ENCODE data around the gene ARMC7.

DNA sequence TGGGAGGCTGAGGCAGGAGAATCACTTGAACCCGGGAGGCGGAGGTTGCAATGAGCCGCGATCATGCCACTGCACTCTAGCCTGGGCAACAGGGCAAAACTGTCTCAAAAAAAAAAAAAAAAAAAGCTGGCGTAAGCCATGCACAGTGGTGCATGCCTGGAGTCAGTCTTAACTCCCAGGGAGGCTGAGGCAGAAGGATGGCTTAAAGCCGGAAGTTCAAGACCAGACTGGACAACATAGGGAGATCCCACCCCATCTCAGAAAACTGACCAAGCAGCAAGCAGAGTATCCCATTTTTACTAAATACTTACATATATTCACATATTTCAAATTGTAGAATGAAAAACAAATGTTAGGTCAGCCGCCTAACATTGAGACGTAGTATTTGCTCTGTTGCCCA, 17.2 kb downstream of the ARMC7 start:
- TF ChIP-seq, protein P1, sequence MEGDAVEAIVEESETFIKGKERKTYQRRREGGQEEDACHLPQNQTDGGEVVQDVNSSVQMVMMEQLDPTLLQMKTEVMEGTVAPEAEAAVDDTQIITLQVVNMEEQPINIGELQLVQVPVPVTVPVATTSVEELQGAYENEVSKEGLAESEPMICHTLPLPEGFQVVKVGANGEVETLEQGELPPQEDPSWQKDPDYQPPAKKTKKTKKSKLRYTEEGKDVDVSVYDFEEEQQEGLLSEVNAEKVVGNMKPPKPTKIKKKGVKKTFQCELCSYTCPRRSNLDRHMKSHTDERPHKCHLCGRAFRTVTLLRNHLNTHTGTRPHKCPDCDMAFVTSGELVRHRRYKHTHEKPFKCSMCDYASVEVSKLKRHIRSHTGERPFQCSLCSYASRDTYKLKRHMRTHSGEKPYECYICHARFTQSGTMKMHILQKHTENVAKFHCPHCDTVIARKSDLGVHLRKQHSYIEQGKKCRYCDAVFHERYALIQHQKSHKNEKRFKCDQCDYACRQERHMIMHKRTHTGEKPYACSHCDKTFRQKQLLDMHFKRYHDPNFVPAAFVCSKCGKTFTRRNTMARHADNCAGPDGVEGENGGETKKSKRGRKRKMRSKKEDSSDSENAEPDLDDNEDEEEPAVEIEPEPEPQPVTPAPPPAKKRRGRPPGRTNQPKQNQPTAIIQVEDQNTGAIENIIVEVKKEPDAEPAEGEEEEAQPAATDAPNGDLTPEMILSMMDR (IDR thresholded peaks at IDR 0.05): no peak
- no peak for TF ChIP-seq POLR2A (IDR thresholded peaks at IDR 0.05)

Data from breast epithelium (tissue), 3 donors.